ENCODE data around the gene SEC14L1.
"Not testable (repeated sequence)": the region's sequence is repeated elsewhere in the genome, so short reads cannot be mapped to it uniquely, and the experiment has no call there.

- not testable (repeated sequence) for TF ChIP-seq CTCF (IDR thresholded peaks at IDR 0.05); POLR2AphosphoS5 (IDR thresholded peaks at IDR 0.05; ENCODE audit: low read depth, low read length); SIN3A (IDR thresholded peaks at IDR 0.05; ENCODE audit: borderline replicate concordance, insufficient read depth, low read depth, low read length); TCF7L2 (IDR thresholded peaks at IDR 0.05; ENCODE audit: low read depth, low read length)
Observed at GRCh38 chr17:77152056-77152455, 11.3 kb downstream of the SEC14L1 start.
